H1 (cell line): ENCODE results near the gene KDM6A. TPM values are rescaled to one million over a fixed set of nuclear protein-coding genes. Genes with fewer than 3 reads are reported as not detected.

Experiments used
- GABPA ChIP-seq: IDR thresholded peaks from 2 replicates; pipeline ENCODE4 v1.6.1; 2011; ENCODE audit warnings: mild to moderate bottlenecking, low read length, moderate library complexity, borderline replicate concordance; ENCODE audit not compliant: insufficient read depth
- GTF2F1 ChIP-seq: IDR thresholded peaks from 2 replicates; pipeline ENCODE4 v1.6.1; 2012; ENCODE audit warnings: low read depth, low read length, improper control_type of control experiment, borderline replicate concordance
- polyA plus RNA-seq, 7 experiments: library from polyadenylated mRNA; depleted of rRNA in 3 of 7; stranded (reverse) in 5 of 7; unstranded in 2 of 7; fragments of >200 nt in 5 of 7; fragments of 200-250 nt in 2 of 7; gene quantifications; 1 replicate in 5 of 7; 2 replicates in 1 of 7; 4 replicates in 1 of 7; pipeline versions ENCODE4 v1.2.1 to v1.2.3, GENCODE V29; 2011 to 2013; ENCODE audit warnings: missing spikeins in 2 of 7, mixed read lengths in 2 of 7
- total RNA-seq: library from RNA; stranded (reverse); fragmentation: NEBNext Ultra II Directional; extraction: Animal tissue kit (Norgen Biotek cat#: 25700); gene quantifications from 2 replicates; pipeline ENCODE4 v1.2.1, GENCODE V29; 2021

KDM6A gene
- total and polyA plus RNA-seq, 2 of the 8 experiments (the other 6 are each of a cell fraction or from before 2014, with no cell fraction given), result 43.5 to 58.4 TPM

DNA sequence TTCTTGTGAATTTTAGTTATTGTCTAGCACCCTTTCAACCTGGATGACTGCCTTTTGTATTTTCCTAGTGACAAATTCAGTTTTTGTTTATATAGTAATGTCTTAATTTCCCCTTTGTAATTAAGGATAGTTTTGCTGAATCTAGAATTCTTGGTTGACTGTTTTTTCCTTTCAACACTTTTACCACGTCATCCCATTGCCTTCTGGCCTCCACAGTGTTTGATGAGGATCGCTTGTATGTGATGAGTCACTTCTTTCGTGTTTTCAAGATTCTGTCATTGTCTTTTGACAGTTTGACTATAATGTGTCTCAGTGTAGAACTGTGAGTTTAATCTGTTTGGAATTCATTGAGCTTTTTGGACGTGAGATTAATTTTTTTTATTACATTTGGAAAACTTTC is 30.1 kb downstream of the KDM6A start (continued):
- TF ChIP-seq GTF2F1, result no peak
- no peak for TF ChIP-seq GABPA
